ENCODE results near the gene PCSK6. TPM values are rescaled to one million over a fixed set of nuclear protein-coding genes. Genes with fewer than 3 reads are reported as not detected.
"Not testable (repeated sequence)": the region's sequence is repeated elsewhere in the genome, so short reads cannot be mapped to it uniquely, and the experiment has no call there.

PCSK6 gene
- total RNA-seq, 1 donor from 2014 or later: 31.8 TPM

- DNase-seq (ENCODE audit: low read depth in 2 of 2): not testable (repeated sequence)
These were observed 86.6 kb downstream of the PCSK6 start for GRCh38 chr15:101402883-101403282.

GRCh38 chr15:101401286-101401685 is 88.2 kb downstream of the PCSK6 start:
- DNase-seq (ENCODE audit: low read depth in 2 of 2): no peak

- DNase-seq (ENCODE audit: low read depth in 2 of 2): no peak
These were observed 90.1 kb downstream of the PCSK6 start for GRCh38 chr15:101399431-101399830.

- no peak for DNase-seq (ENCODE audit: low read depth in 2 of 2)
These were observed 91.3 kb downstream of the PCSK6 start for GRCh38 chr15:101398247-101398646.

GRCh38 chr15:101397521-101398003 is 91.9 kb downstream of the PCSK6 start:
- DNase-seq (ENCODE audit: low read depth in 2 of 2): no peak

GRCh38 chr15:101396484-101397261 is 92.8 kb downstream of the PCSK6 start:
- no peak for DNase-seq (ENCODE audit: low read depth in 2 of 2)

- DNase-seq (ENCODE audit: low read depth in 2 of 2): no peak
These were observed 94.9 kb downstream of the PCSK6 start for GRCh38 chr15:101394654-101395053.

- DNase-seq (ENCODE audit: low read depth in 2 of 2): no peak
These were observed 95.4 kb downstream of the PCSK6 start for GRCh38 chr15:101394056-101394630.

- no peak for DNase-seq (ENCODE audit: low read depth in 2 of 2)
These were observed 96.3 kb downstream of the PCSK6 start for GRCh38 chr15:101393172-101393571.

- no peak for DNase-seq (ENCODE audit: low read depth in 2 of 2)
These were observed 97.4 kb downstream of the PCSK6 start for GRCh38 chr15:101391981-101392640.

GRCh38 chr15:101391431-101391830 is 98.1 kb downstream of the PCSK6 start:
- no peak for DNase-seq (ENCODE audit: low read depth in 2 of 2)

- no peak for DNase-seq (ENCODE audit: low read depth in 2 of 2)
These were observed 99.0 kb downstream of the PCSK6 start for GRCh38 chr15:101390462-101390861.

- no peak for DNase-seq (ENCODE audit: low read depth in 2 of 2)
These were observed 99.4 kb downstream of the PCSK6 start for GRCh38 chr15:101390060-101390459.

- no peak for DNase-seq (ENCODE audit: low read depth in 2 of 2)
These were observed 100.1 kb downstream of the PCSK6 start for GRCh38 chr15:101389362-101389761.

GRCh38 chr15:101388046-101388445 is 101.5 kb downstream of the PCSK6 start:
- no peak for DNase-seq (ENCODE audit: low read depth in 2 of 2)

GRCh38 chr15:101387574-101387973 is 101.9 kb downstream of the PCSK6 start:
- no peak for DNase-seq (ENCODE audit: low read depth in 2 of 2)

GRCh38 chr15:101386967-101387366 is 102.5 kb downstream of the PCSK6 start:
- DNase-seq (ENCODE audit: low read depth in 2 of 2): no peak

GRCh38 chr15:101386006-101386405 is 103.5 kb downstream of the PCSK6 start:
- no peak for DNase-seq (ENCODE audit: low read depth in 2 of 2)

GRCh38 chr15:101384276-101384675 is 105.2 kb downstream of the PCSK6 start:
- no peak for DNase-seq (ENCODE audit: low read depth in 2 of 2)

GRCh38 chr15:101382544-101382943 is 107.0 kb downstream of the PCSK6 start:
- DNase-seq (ENCODE audit: low read depth in 2 of 2): no peak

- no peak for DNase-seq (ENCODE audit: low read depth in 2 of 2)
These were observed 107.8 kb downstream of the PCSK6 start for GRCh38 chr15:101381671-101382212.

- no peak for DNase-seq (ENCODE audit: low read depth in 2 of 2)
These were observed 109.4 kb downstream of the PCSK6 start for GRCh38 chr15:101380146-101380545.

Data from dermis microvascular lymphatic vessel endothelial cell (primary cell).